ENCODE data around the gene C19orf73. TPM values are rescaled to one million over a fixed set of nuclear protein-coding genes. Genes with fewer than 3 reads are reported as not detected.
A peak's percentile ranks its signal among the peaks of the same experiment; 100 is the strongest.

The C19orf73 gene
- not detected for total RNA-seq

DNA sequence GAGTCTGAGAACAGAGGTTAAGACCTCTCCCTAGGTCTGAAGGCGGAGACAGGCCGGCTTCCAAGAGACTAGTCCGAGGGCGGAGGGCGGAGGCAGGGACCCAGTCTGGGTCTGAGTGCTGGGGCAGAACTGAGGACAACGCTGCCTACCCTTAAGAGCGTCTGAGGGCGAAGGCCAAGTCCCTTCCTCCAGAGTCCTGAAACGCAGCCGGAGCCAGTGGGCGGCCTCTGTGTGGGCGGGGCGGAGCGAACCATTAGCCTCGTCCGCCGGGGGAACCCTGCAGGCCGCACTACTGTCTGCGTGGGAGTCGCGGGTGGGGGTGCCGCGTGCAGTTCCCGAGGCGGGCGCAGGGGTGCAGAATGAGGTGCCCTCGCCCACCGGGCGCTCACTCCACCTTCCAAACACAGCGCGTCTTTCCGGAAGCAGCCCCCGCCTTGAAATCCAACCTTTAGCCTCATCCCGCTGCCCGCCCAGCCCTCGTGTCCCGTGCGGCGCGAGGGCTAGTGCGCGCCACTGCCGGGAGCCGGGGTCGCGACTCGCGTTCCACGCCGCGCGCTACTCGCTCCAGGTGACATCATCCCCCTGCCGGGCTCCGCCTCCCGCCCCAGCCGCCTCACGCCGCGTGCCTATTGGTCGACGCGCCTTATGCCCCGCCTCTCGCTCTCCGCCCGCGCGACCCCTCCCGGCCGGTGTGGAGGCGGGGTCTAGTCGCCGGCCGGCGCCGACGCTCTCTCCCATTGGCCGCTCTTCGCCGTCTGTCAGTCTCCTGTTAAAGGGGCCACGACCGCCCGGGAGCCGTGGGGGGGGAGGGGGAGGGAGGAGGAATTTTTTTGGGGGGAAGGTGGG is at the start of gene C19orf73:
Gene C19orf73, minus strand, starts transcription at position 579 of the 846 bp plus-strand sequence. Its CDS starts 121 bp downstream, at position 458.
- Histone ChIP-seq H3K27me3 (ENCODE audit: control insufficient read depth in 3 of 3, insufficient read depth in 3 of 3, low read length in 3 of 3) (peaks cover 0 to 3% (median 0%) of the 10 kb centered on the region in 3 donors), H3K27ac (ENCODE audit: low read depth, low read length) (peak within 1 kb of the TSS; percentile 95), H3K9me3 (ENCODE audit: control insufficient read depth in 3 of 3, low read length in 3 of 3) (no peaks in the 10 kb centered on the region), H3K36me3 (ENCODE audit: control insufficient read depth in 3 of 3, insufficient read depth in 3 of 3, low read length in 3 of 3) (peaks cover 2 to 7% (median 6%) of the 10 kb centered on the region in 3 donors), H3K9ac (ENCODE audit: low read depth in 1 of 3, low read length in 3 of 3) (peak within 1 kb of the TSS; percentile 60 to 86 (median 85)), H3K4me3 (ENCODE audit: low read length in 3 of 3) (peak within 1 kb of the TSS; percentile 64 to 87 (median 85)), H3K4me1 (ENCODE audit: control insufficient read depth in 3 of 3, insufficient read depth in 3 of 3, low read length in 3 of 3) (peaks cover 20 to 45% (median 31%) of the 10 kb centered on the region in 3 donors)

GRCh38 chr19:49168421-49168820 is 49.5 kb upstream of the C19orf73 start:
- H3K4me1 ChIP-seq (ENCODE audit: control insufficient read depth in 3 of 3, insufficient read depth in 3 of 3, low read length in 3 of 3), result peaks cover 12 to 22% (median 17%) of the 10 kb centered on the region in 3 donors
- no peak overlapping the region for H3K9ac ChIP-seq (ENCODE audit: low read depth in 1 of 3, low read length in 3 of 3)
- no peak overlapping the region for H3K27ac ChIP-seq (ENCODE audit: low read depth, low read length)
- H3K36me3 ChIP-seq (ENCODE audit: control insufficient read depth in 3 of 3, insufficient read depth in 3 of 3, low read length in 3 of 3), result peaks cover 38 to 43% (median 41%) of the 10 kb centered on the region in 3 donors
- no peak overlapping the region for H3K4me3 ChIP-seq (ENCODE audit: low read length in 3 of 3)
- no peaks in the 10 kb centered on the region for H3K9me3 ChIP-seq (ENCODE audit: control insufficient read depth in 3 of 3, low read length in 3 of 3)
- no peaks in the 10 kb centered on the region for H3K27me3 ChIP-seq (ENCODE audit: control insufficient read depth in 3 of 3, insufficient read depth in 3 of 3, low read length in 3 of 3)

DNA sequence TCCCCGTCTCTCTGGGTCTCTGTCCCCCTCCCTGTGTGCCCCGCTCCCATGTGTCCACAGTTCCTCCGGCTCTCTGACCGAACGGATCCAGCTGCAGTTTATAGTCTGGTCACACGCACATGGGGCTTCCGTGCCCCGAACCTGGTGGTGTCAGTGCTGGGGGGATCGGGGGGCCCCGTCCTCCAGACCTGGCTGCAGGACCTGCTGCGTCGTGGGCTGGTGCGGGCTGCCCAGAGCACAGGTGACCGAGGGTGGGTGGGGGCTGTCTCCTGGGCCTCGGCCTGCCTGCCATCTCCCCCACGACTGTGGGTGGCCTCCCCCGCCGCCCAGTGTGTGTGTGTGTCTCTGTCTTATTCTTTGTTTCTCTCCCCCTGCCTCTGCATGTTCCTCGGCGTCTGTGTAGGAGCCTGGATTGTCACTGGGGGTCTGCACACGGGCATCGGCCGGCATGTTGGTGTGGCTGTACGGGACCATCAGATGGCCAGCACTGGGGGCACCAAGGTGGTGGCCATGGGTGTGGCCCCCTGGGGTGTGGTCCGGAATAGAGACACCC is 49.0 kb upstream of the C19orf73 start:
- peaks cover 12 to 22% (median 17%) of the 10 kb centered on the region in 3 donors for H3K4me1 ChIP-seq (ENCODE audit: control insufficient read depth in 3 of 3, insufficient read depth in 3 of 3, low read length in 3 of 3)
- no peak overlapping the region for H3K4me3 ChIP-seq (ENCODE audit: low read length in 3 of 3)
- H3K27me3 ChIP-seq (ENCODE audit: control insufficient read depth in 3 of 3, insufficient read depth in 3 of 3, low read length in 3 of 3), result no peaks in the 10 kb centered on the region
- no peak overlapping the region for H3K9ac ChIP-seq (ENCODE audit: low read depth in 1 of 3, low read length in 3 of 3)
- no peak overlapping the region for H3K27ac ChIP-seq (ENCODE audit: low read depth, low read length)
- H3K36me3 ChIP-seq (ENCODE audit: control insufficient read depth in 3 of 3, insufficient read depth in 3 of 3, low read length in 3 of 3), result peaks cover 33 to 38% (median 37%) of the 10 kb centered on the region in 3 donors
- no peaks in the 10 kb centered on the region for H3K9me3 ChIP-seq (ENCODE audit: control insufficient read depth in 3 of 3, low read length in 3 of 3)

- peak overlapping the region; percentile 48 to 67 (median 53) for H3K4me3 ChIP-seq (ENCODE audit: low read length in 3 of 3)
- H3K9ac ChIP-seq (ENCODE audit: low read depth in 1 of 3, low read length in 3 of 3), result peak overlapping the region; percentile 58 to 87 (median 75)
- H3K27me3 ChIP-seq (ENCODE audit: control insufficient read depth in 3 of 3, insufficient read depth in 3 of 3, low read length in 3 of 3), result no peaks in the 10 kb centered on the region
These were observed 46.9 kb upstream of the C19orf73 start for GRCh38 chr19:49165865-49166301.

DNA sequence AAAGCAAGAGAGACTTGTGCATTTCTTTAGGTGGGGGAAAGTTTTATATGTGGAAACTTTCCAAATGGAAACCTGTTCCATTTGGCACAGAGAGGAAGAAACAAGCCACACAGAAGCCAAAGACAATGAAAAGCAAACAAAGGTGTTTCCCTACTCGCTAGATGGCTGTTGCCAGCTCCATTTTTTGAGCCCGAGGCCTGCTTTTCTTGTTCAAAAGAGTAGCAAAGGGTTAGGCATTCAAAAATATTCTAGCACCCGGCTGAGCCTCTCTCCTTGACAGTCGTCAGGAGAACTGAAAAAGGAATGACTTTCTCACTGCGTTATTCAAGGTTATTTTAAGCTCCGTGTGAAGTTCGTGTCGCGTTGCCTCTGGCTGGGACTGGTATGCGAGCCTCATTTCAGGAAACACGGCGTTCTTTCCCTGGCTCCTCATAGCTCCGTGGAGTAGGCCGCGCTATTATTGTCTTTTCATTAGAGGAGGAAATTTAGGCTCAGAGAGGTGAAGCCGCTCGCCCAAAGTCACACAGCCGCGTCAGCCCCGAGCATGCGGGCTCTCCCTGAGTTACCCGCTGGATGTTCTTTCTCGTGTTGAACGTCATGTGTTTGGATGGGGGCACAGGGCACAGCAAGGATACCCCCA is 46.3 kb upstream of the C19orf73 start:
- peaks cover 12 to 31% (median 26%) of the 10 kb centered on the region in 3 donors for H3K4me1 ChIP-seq (ENCODE audit: control insufficient read depth in 3 of 3, insufficient read depth in 3 of 3, low read length in 3 of 3)
- peak overlapping the region; percentile 58 to 87 (median 75) for H3K9ac ChIP-seq (ENCODE audit: low read depth in 1 of 3, low read length in 3 of 3)
- H3K4me3 ChIP-seq (ENCODE audit: low read length in 3 of 3), result peak overlapping the region; percentile 48 to 67 (median 53)
- no peaks in the 10 kb centered on the region for H3K9me3 ChIP-seq (ENCODE audit: control insufficient read depth in 3 of 3, low read length in 3 of 3)
- H3K27ac ChIP-seq (ENCODE audit: low read depth, low read length), result peak overlapping the region; percentile 90
- peaks cover 10 to 12% (median 11%) of the 10 kb centered on the region in 3 donors for H3K36me3 ChIP-seq (ENCODE audit: control insufficient read depth in 3 of 3, insufficient read depth in 3 of 3, low read length in 3 of 3)
- H3K27me3 ChIP-seq (ENCODE audit: control insufficient read depth in 3 of 3, insufficient read depth in 3 of 3, low read length in 3 of 3), result no peaks in the 10 kb centered on the region

More at GRCh38 chr19:49165865-49166301, 46.9 kb upstream of the C19orf73 start:
- peak overlapping the region; percentile 90 for H3K27ac ChIP-seq (ENCODE audit: low read depth, low read length)
- no peaks in the 10 kb centered on the region for H3K9me3 ChIP-seq (ENCODE audit: control insufficient read depth in 3 of 3, low read length in 3 of 3)
- peaks cover 15 to 18% (median 17%) of the 10 kb centered on the region in 3 donors for H3K36me3 ChIP-seq (ENCODE audit: control insufficient read depth in 3 of 3, insufficient read depth in 3 of 3, low read length in 3 of 3)
- H3K4me1 ChIP-seq (ENCODE audit: control insufficient read depth in 3 of 3, insufficient read depth in 3 of 3, low read length in 3 of 3), result peaks cover 12 to 26% (median 19%) of the 10 kb centered on the region in 3 donors

GRCh38 chr19:49161987-49162386 is 43.0 kb upstream of the C19orf73 start:
- H3K36me3 ChIP-seq (ENCODE audit: control insufficient read depth in 3 of 3, insufficient read depth in 3 of 3, low read length in 3 of 3), result no peaks in the 10 kb centered on the region
- H3K4me1 ChIP-seq (ENCODE audit: control insufficient read depth in 3 of 3, insufficient read depth in 3 of 3, low read length in 3 of 3), result peaks cover 20 to 50% (median 45%) of the 10 kb centered on the region in 3 donors
- peak overlapping the region; percentile 19 for H3K27ac ChIP-seq (ENCODE audit: low read depth, low read length)
- no peak overlapping the region for H3K9ac ChIP-seq (ENCODE audit: low read depth in 1 of 3, low read length in 3 of 3)
- H3K4me3 ChIP-seq (ENCODE audit: low read length in 3 of 3), result no peak overlapping the region
- no peaks in the 10 kb centered on the region for H3K27me3 ChIP-seq (ENCODE audit: control insufficient read depth in 3 of 3, insufficient read depth in 3 of 3, low read length in 3 of 3)
- no peaks in the 10 kb centered on the region for H3K9me3 ChIP-seq (ENCODE audit: control insufficient read depth in 3 of 3, low read length in 3 of 3)

DNA sequence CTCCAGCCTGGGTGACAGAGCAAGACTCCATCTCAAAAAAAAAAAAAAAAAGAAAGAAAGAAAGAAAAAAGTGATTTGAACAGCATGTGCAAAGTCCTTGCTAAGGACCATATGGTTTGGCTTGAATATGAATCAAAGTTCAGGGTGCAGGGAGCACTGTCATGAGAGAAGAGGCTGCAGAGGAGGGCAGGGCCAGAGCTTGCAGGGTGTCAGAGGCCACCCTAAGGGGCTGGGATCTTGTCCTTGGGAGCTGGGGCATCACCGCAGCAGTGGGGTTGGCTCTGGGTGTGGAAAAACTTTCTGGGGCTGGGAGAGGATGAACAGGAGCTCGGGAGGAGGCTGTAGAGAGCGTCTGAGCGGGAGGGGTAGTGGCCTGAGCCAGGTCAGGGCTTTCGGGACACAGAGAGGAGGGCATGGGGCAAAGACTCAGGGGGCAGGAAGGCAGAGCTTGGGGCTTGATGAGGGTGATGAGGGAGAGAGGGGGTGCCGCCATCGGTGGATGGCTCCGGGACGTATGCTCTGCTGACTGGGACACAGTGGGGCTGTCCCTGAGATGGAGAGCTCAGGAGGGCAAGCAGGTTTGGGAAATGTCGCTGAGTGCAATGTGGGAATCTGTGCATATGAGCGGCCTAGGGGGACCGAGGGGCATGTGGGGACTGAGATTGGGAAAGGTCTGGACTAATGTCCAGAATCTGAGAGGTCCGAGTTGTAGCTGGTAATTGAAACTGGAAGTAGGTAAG is 41.7 kb upstream of the C19orf73 start:
- Histone ChIP-seq H3K27ac (ENCODE audit: low read depth, low read length) (peak overlapping the region; percentile 25), H3K36me3 (ENCODE audit: control insufficient read depth in 3 of 3, insufficient read depth in 3 of 3, low read length in 3 of 3) (no peaks in the 10 kb centered on the region), H3K27me3 (ENCODE audit: control insufficient read depth in 3 of 3, insufficient read depth in 3 of 3, low read length in 3 of 3) (no peaks in the 10 kb centered on the region), H3K9me3 (ENCODE audit: control insufficient read depth in 3 of 3, low read length in 3 of 3) (no peaks in the 10 kb centered on the region), H3K4me3 (ENCODE audit: low read length in 3 of 3) (no peak overlapping the region), H3K4me1 (ENCODE audit: control insufficient read depth in 3 of 3, insufficient read depth in 3 of 3, low read length in 3 of 3) (peaks cover 15 to 50% (median 43%) of the 10 kb centered on the region in 3 donors), H3K9ac (ENCODE audit: low read depth in 1 of 3, low read length in 3 of 3) (peak overlapping the region in 2 of 3 donors; percentile 23 to 66)

- Histone ChIP-seq H3K4me1 (ENCODE audit: control insufficient read depth in 3 of 3, insufficient read depth in 3 of 3, low read length in 3 of 3) (peaks cover 17 to 52% (median 48%) of the 10 kb centered on the region in 3 donors), H3K9ac (ENCODE audit: low read depth in 1 of 3, low read length in 3 of 3) (peak within 1 kb of the TSS; percentile 96 to 100 (median 98)), H3K4me3 (ENCODE audit: low read length in 3 of 3) (peak within 1 kb of the TSS; percentile 91 to 97 (median 93))
These were observed 38.7 kb upstream of the C19orf73 start, which contains the start of gene TRPM4 for GRCh38 chr19:49157445-49158224. TSS of gene TRPM4 (plus strand) at chr19:49157792. CDS start at chr19:49157867, 75 bp downstream.

More at GRCh38 chr19:49157445-49158224, 38.7 kb upstream of the C19orf73 start, which contains the start of gene TRPM4:
- H3K27ac ChIP-seq (ENCODE audit: low read depth, low read length), result peak within 1 kb of the TSS; percentile 99
- peaks cover 0 to 5% (median 0%) of the 10 kb centered on the region in 3 donors for H3K36me3 ChIP-seq (ENCODE audit: control insufficient read depth in 3 of 3, insufficient read depth in 3 of 3, low read length in 3 of 3)
- no peaks in the 10 kb centered on the region for H3K27me3 ChIP-seq (ENCODE audit: control insufficient read depth in 3 of 3, insufficient read depth in 3 of 3, low read length in 3 of 3)
- H3K9me3 ChIP-seq (ENCODE audit: control insufficient read depth in 3 of 3, low read length in 3 of 3), result no peaks in the 10 kb centered on the region
